ENCODE results near the gene ITGA8. TPM values are rescaled to one million over a fixed set of nuclear protein-coding genes. Genes with fewer than 3 reads are reported as not detected.
"Not testable (repeated sequence)": the region's sequence is repeated elsewhere in the genome, so short reads cannot be mapped to it uniquely, and the experiment has no call there.

The ITGA8 gene
- total RNA-seq, 1 donor from 2014 or later = not detected

- intact Hi-C loops (cut with micrococcal nuclease) = no loop called here
Observed at GRCh38 chr10:15562578-15562977, 157.1 kb downstream of the ITGA8 start.

GRCh38 chr10:15562116-15562515 lies 157.6 kb downstream of the ITGA8 start:
- intact Hi-C loops (cut with micrococcal nuclease) = no loop called here

- intact Hi-C loops (cut with micrococcal nuclease) = no loop called here
Observed at GRCh38 chr10:15558136-15558535, 161.6 kb downstream of the ITGA8 start.

- intact Hi-C loops (cut with micrococcal nuclease) = not testable (repeated sequence)
Observed at GRCh38 chr10:15557168-15557567, 162.6 kb downstream of the ITGA8 start.

- intact Hi-C loops (cut with micrococcal nuclease) = no loop called here
Observed at GRCh38 chr10:15550950-15551349, 168.8 kb downstream of the ITGA8 start.

GRCh38 chr10:15548331-15548730 lies 171.4 kb downstream of the ITGA8 start:
- intact Hi-C loops (cut with micrococcal nuclease) = no loop called here

- intact Hi-C loops (cut with micrococcal nuclease) = no loop called here
Observed at GRCh38 chr10:15546606-15547005, 173.1 kb downstream of the ITGA8 start.

GRCh38 chr10:15545884-15546283 lies 173.8 kb downstream of the ITGA8 start:
- intact Hi-C loops (cut with micrococcal nuclease) = no loop called here

GRCh38 chr10:15545266-15545665 lies 174.5 kb downstream of the ITGA8 start:
- intact Hi-C loops (cut with micrococcal nuclease) = no loop called here

GRCh38 chr10:15543994-15544393 lies 175.7 kb downstream of the ITGA8 start:
- intact Hi-C loops (cut with micrococcal nuclease) = no loop called here

- intact Hi-C loops (cut with micrococcal nuclease) = no loop called here
Observed at GRCh38 chr10:15542817-15543216, 176.9 kb downstream of the ITGA8 start.

GRCh38 chr10:15541376-15541775 lies 178.3 kb downstream of the ITGA8 start:
- intact Hi-C loops (cut with micrococcal nuclease) = no loop called here

- intact Hi-C loops (cut with micrococcal nuclease) = no loop called here
Observed at GRCh38 chr10:15540727-15541126, 179.0 kb downstream of the ITGA8 start.

GRCh38 chr10:15539262-15539661 lies 180.5 kb downstream of the ITGA8 start:
- intact Hi-C loops (cut with micrococcal nuclease) = no loop called here

- intact Hi-C loops (cut with micrococcal nuclease) = not testable (repeated sequence)
Observed at GRCh38 chr10:15534928-15535538, 184.7 kb downstream of the ITGA8 start.

GRCh38 chr10:15531927-15532722 lies 187.6 kb downstream of the ITGA8 start:
- intact Hi-C loops (cut with micrococcal nuclease) = no loop called here

GRCh38 chr10:15528859-15529239 lies 190.9 kb downstream of the ITGA8 start:
- intact Hi-C loops (cut with micrococcal nuclease) = no loop called here

GRCh38 chr10:15526754-15527153 lies 193.0 kb downstream of the ITGA8 start:
- intact Hi-C loops (cut with micrococcal nuclease) = no loop called here

GRCh38 chr10:15521328-15521903 lies 198.3 kb downstream of the ITGA8 start:
- intact Hi-C loops (cut with micrococcal nuclease) = no loop called here

- intact Hi-C loops (cut with micrococcal nuclease) = no loop called here
Observed at GRCh38 chr10:15518250-15518649, 201.5 kb downstream of the ITGA8 start.

- intact Hi-C loops (cut with micrococcal nuclease) = no loop called here
Observed at GRCh38 chr10:15516256-15517085, 203.3 kb downstream of the ITGA8 start.

GRCh38 chr10:15515202-15515601 lies 204.5 kb downstream of the ITGA8 start:
- intact Hi-C loops (cut with micrococcal nuclease) = no loop called here

Data from T-helper 2 cell treated with Interferon-gamma antibody and Interleukin-4, amounts not matched to agents 100 ng/mL and 5 ng/mL, for 36 hours (primary cell).